AG10803 (cell line): Measurements from ENCODE around the gene MLC1.

ENCODE experiments used
- DNase-seq: peaks from one replicate; pipeline ENCODE4 v3.0.0; 2010; ENCODE audit warnings: low read depth
- H3K4me3 ChIP-seq: 2 replicates; pipeline ENCODE4 v1.5.1; 2011; ENCODE audit warnings: mild to moderate bottlenecking, low read length, control low read depth
- CTCF ChIP-seq: conservative IDR thresholded peaks from 2 replicates; pipeline ENCODE4 v1.5.1; 2011; ENCODE audit warnings: mild to moderate bottlenecking, low read length, control low read depth, inconsistent platforms

The MLC1 gene

GRCh38 chr22:50071432-50072166 is 13.6 kb downstream of the MLC1 start:
- no peak overlapping the region for H3K4me3 ChIP-seq
- no peak for TF ChIP-seq CTCF
- no peak for DNase-seq

- no peak for DNase-seq
- TF ChIP-seq CTCF: no peak
Measured at GRCh38 chr22:50070366-50070765, 14.9 kb downstream of the MLC1 start.

GRCh38 chr22:50068096-50068495 is 17.1 kb downstream of the MLC1 start:
- TF ChIP-seq CTCF: no peak
- DNase-seq: no peak
- no peak overlapping the region for H3K4me3 ChIP-seq

More at GRCh38 chr22:50070366-50070765, 14.9 kb downstream of the MLC1 start:
- H3K4me3 ChIP-seq: no peak overlapping the region

GRCh38 chr22:50067244-50067643 is 18.0 kb downstream of the MLC1 start:
- no peak overlapping the region for H3K4me3 ChIP-seq
- DNase-seq: no peak
- TF ChIP-seq CTCF: no peak

GRCh38 chr22:50064453-50064852 is 20.8 kb downstream of the MLC1 start:
- TF ChIP-seq CTCF: no peak
- DNase-seq: no peak
- no peak overlapping the region for H3K4me3 ChIP-seq

GRCh38 chr22:50063589-50064393 is 21.4 kb downstream of the MLC1 start:
- TF ChIP-seq CTCF: no peak
- H3K4me3 ChIP-seq: no peak overlapping the region
- no peak for DNase-seq
